PFSK-1 (cell line): ENCODE data around the gene CEBPE.

ENCODE experiments used
- POLR2AphosphoS5 ChIP-seq: IDR thresholded peaks from 2 replicates; pipeline ENCODE4 v1.6.1; 2012; ENCODE audit warnings: low read depth, mild to moderate bottlenecking, control low read depth, low read length, moderate library complexity
- REST ChIP-seq, 2 experiments: IDR thresholded peaks; 2 replicates each; pipeline versions ENCODE4 v1.6.1 to v1.8.0; 2011 to 2012; ENCODE audit warnings: low read depth in 2 of 2, low read length in 2 of 2, control low read depth in 1 of 2, inconsistent platforms in 1 of 2, mild to moderate bottlenecking in 1 of 2, moderate library complexity in 1 of 2; ENCODE audit not compliant: insufficient read depth in 1 of 2
- SIN3A ChIP-seq: IDR thresholded peaks from 2 replicates; pipeline ENCODE4 v1.6.1; 2012; ENCODE audit warnings: mild to moderate bottlenecking, low read length, moderate library complexity, borderline replicate concordance; ENCODE audit not compliant: insufficient read depth

- no peak for TF ChIP-seq POLR2AphosphoS5
- TF ChIP-seq SIN3A = no peak
- no peak for TF ChIP-seq REST (IDR thresholded peaks at IDR 0.05; ENCODE audit: insufficient read depth in 1 of 2, low read depth in 2 of 2, low read length in 2 of 2)
These were observed 9.3 kb downstream of the CEBPE start for GRCh38 chr14:23109769-23110168.
